IMR-90 (cell line): ENCODE data around the gene GTF2A1L.

ENCODE experiments used
- BHLHE40 ChIP-seq: fragments of 150-350 bp; IDR thresholded peaks from 2 replicates; pipeline ENCODE4 v1.6.1; 2016; ENCODE audit warnings: mild to moderate bottlenecking, low read depth, low read length
- CEBPB ChIP-seq: IDR thresholded peaks from 2 replicates; pipeline ENCODE4 v1.6.1; 2012; ENCODE audit warnings: low read depth, low read length, improper control_type of control experiment
- CHD1 ChIP-seq: IDR thresholded peaks from 2 replicates; pipeline ENCODE4 v1.6.1; 2012; ENCODE audit warnings: low read depth, low read length, improper control_type of control experiment
- CTCF ChIP-seq: conservative IDR thresholded peaks from 2 replicates; pipeline ENCODE4 v1.5.1; 2012; ENCODE audit warnings: mild to moderate bottlenecking, low read depth, low read length, improper control_type of control experiment
- ELK1 ChIP-seq: fragments of 150-350 bp; IDR thresholded peaks from 2 replicates; pipeline ENCODE4 v1.6.1; 2016; ENCODE audit warnings: low read depth, mild to moderate bottlenecking, low read length, moderate library complexity, borderline replicate concordance
- MXI1 ChIP-seq: IDR thresholded peaks from 2 replicates; pipeline ENCODE4 v1.6.1; 2012; ENCODE audit warnings: low read depth, mild to moderate bottlenecking, low read length, moderate library complexity, borderline replicate concordance
- POLR2A ChIP-seq: IDR thresholded peaks from 2 replicates; pipeline ENCODE4 v1.6.1; 2012; ENCODE audit warnings: mild to moderate bottlenecking, low read depth, low read length
- RAD21 ChIP-seq: IDR thresholded peaks from 2 replicates; pipeline ENCODE4 v1.6.1; 2012; ENCODE audit warnings: low read length, improper control_type of control experiment
- TF ChIP-seq, protein P1 (sequence below): fragments of 150-350 bp; IDR thresholded peaks from 2 replicates; pipeline ENCODE4 v1.6.1; 2017; ENCODE audit warnings: mild to moderate bottlenecking, antibody characterized with exemption, low read length, low read depth

DNA sequence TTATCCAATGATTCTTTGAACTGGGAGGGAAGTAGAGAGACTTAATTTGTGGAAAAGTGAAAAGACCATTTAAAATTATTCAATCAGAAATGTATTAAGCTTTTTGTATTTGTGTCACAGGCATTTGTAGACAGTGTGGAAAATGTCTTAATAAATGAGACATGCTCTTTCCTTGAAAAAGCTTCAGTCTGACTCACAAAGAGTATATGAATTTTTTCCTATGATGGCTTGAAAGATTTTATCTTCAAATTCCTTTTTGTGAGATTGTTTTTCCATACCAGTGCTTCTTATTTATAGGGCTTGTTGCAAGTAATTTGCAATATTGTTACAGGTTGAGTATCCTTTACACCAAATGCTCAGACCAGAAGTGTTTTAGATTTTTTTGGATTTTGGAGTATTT is 48.2 kb upstream of the GTF2A1L start:
- TF ChIP-seq CTCF (no peak), MXI1 (no peak), POLR2A (no peak), CEBPB (no peak), CHD1 (no peak), RAD21 (no peak), BHLHE40 (no peak), ELK1 (no peak)
- TF ChIP-seq, protein P1, sequence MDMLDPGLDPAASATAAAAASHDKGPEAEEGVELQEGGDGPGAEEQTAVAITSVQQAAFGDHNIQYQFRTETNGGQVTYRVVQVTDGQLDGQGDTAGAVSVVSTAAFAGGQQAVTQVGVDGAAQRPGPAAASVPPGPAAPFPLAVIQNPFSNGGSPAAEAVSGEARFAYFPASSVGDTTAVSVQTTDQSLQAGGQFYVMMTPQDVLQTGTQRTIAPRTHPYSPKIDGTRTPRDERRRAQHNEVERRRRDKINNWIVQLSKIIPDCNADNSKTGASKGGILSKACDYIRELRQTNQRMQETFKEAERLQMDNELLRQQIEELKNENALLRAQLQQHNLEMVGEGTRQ = no peak
